HEK293 (cell line): Measurements from ENCODE around the gene KCNA1.

Experiments
- ATF2 ChIP-seq: fragments of 450-650 bp; formaldehyde crosslinking; IDR thresholded peaks from 2 replicates; pipeline ENCODE4 v1.5.1; 2016; ENCODE audit warnings: missing biosample characterization, missing genetic modification characterization, low read depth
- CTCF ChIP-seq: fragments of 450-650 bp; formaldehyde crosslinking; IDR thresholded peaks from 2 replicates; pipeline ENCODE4 v1.5.1; 2016; ENCODE audit warnings: missing biosample characterization, missing genetic modification characterization
- PRDM6 ChIP-seq: fragments of 450-650 bp; formaldehyde crosslinking; IDR thresholded peaks from 2 replicates; pipeline ENCODE4 v1.5.1; 2017; ENCODE audit warnings: missing biosample characterization, missing genetic modification characterization
- ZBTB11 ChIP-seq: fragments of 450-650 bp; formaldehyde crosslinking; conservative IDR thresholded peaks from 2 replicates; pipeline ENCODE4 v1.5.1; 2016; ENCODE audit warnings: low read depth, missing biosample characterization, missing genetic modification characterization
- ZNF211 ChIP-seq: fragments of 450-650 bp; formaldehyde crosslinking; IDR thresholded peaks from 2 replicates; pipeline ENCODE4 v1.5.1; 2016; ENCODE audit warnings: low read depth, missing biosample characterization, missing genetic modification characterization
- ZNF23 ChIP-seq: fragments of 450-650 bp; formaldehyde crosslinking; IDR thresholded peaks from 2 replicates; pipeline ENCODE4 v1.5.1; 2016; ENCODE audit warnings: missing biosample characterization, missing genetic modification characterization, borderline replicate concordance
- ZNF354C ChIP-seq: fragments of 450-650 bp; formaldehyde crosslinking; IDR thresholded peaks from 2 replicates; pipeline ENCODE4 v1.5.1; 2016; ENCODE audit warnings: missing biosample characterization, missing genetic modification characterization, low read depth, borderline replicate concordance
- ZNF837 ChIP-seq: fragments of 450-650 bp; formaldehyde crosslinking; IDR thresholded peaks from 2 replicates; pipeline ENCODE4 v1.5.1; 2016; ENCODE audit warnings: missing biosample characterization, missing genetic modification characterization

GRCh38 chr12:4959381-4959780 lies 49.7 kb downstream of the KCNA1 start:
- TF ChIP-seq CTCF (tag by site-specific recombination) (no peak), PRDM6 (tag by site-specific recombination) (no peak), ZNF211 (no peak), ATF2 (no peak), ZNF23 (tag by site-specific recombination) (no peak), ZNF354C (tag by site-specific recombination) (no peak), ZNF837 (tag by site-specific recombination) (no peak), ZBTB11 (tag by site-specific recombination) (no peak)
